Measurements from ENCODE around the gene CDNF.

CDNF gene

GRCh38 chr10:14798636-14799035, 39.2 kb downstream of the CDNF start:
- DNase-seq (ENCODE audit: low spot score), result no peak

GRCh38 chr10:14787938-14788337, 49.9 kb downstream of the CDNF start:
- no peak for DNase-seq (ENCODE audit: low spot score)

- DNase-seq (ENCODE audit: low spot score), result no peak
These were observed 53.3 kb downstream of the CDNF start for GRCh38 chr10:14784459-14785055.

GRCh38 chr10:14782691-14783363, 55.0 kb downstream of the CDNF start:
- no peak for DNase-seq (ENCODE audit: low spot score)

GRCh38 chr10:14781763-14782162, 56.1 kb downstream of the CDNF start:
- no peak for DNase-seq (ENCODE audit: low spot score)

- DNase-seq (ENCODE audit: low spot score), result no peak
These were observed 58.7 kb downstream of the CDNF start for GRCh38 chr10:14779001-14779651.

GRCh38 chr10:14776546-14776945, 61.3 kb downstream of the CDNF start:
- no peak for DNase-seq (ENCODE audit: low spot score)

- DNase-seq (ENCODE audit: low spot score), result no peak
These were observed 62.2 kb downstream of the CDNF start for GRCh38 chr10:14775656-14776055.

GRCh38 chr10:14774797-14775196, 63.0 kb downstream of the CDNF start, which contains the start of gene FAM107B:
TSS of gene FAM107B (minus strand) at chr10:14774897. CDS start at chr10:14774663, 234 bp downstream.
- no peak for DNase-seq (ENCODE audit: low spot score)

- DNase-seq (ENCODE audit: low spot score), result no peak
These were observed 63.6 kb downstream of the CDNF start for GRCh38 chr10:14774214-14774580.

GRCh38 chr10:14773551-14774213, 64.2 kb downstream of the CDNF start:
- no peak for DNase-seq (ENCODE audit: low spot score)

GRCh38 chr10:14772399-14772798, 65.4 kb downstream of the CDNF start:
- DNase-seq (ENCODE audit: low spot score), result no peak

GRCh38 chr10:14770927-14771326, 66.9 kb downstream of the CDNF start:
- DNase-seq (ENCODE audit: low spot score), result no peak

Measured in globus pallidus (tissue), 1 donor.